GM20000 (cell line): ENCODE data around the gene SRPRB.

ENCODE experiments used
- DNase-seq: peaks from one replicate; pipeline ENCODE4 v3.0.0; 2012; ENCODE audit warnings: low spot score
- TF ChIP-seq, protein P1 (sequence below): IDR thresholded peaks from 2 replicates; pipeline ENCODE4 v1.5.1; 2012; ENCODE audit warnings: mild to moderate bottlenecking, control low read depth; ENCODE audit errors: extremely low read depth, missing control alignments

SRPRB gene, protein sequence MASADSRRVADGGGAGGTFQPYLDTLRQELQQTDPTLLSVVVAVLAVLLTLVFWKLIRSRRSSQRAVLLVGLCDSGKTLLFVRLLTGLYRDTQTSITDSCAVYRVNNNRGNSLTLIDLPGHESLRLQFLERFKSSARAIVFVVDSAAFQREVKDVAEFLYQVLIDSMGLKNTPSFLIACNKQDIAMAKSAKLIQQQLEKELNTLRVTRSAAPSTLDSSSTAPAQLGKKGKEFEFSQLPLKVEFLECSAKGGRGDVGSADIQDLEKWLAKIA

DNA sequence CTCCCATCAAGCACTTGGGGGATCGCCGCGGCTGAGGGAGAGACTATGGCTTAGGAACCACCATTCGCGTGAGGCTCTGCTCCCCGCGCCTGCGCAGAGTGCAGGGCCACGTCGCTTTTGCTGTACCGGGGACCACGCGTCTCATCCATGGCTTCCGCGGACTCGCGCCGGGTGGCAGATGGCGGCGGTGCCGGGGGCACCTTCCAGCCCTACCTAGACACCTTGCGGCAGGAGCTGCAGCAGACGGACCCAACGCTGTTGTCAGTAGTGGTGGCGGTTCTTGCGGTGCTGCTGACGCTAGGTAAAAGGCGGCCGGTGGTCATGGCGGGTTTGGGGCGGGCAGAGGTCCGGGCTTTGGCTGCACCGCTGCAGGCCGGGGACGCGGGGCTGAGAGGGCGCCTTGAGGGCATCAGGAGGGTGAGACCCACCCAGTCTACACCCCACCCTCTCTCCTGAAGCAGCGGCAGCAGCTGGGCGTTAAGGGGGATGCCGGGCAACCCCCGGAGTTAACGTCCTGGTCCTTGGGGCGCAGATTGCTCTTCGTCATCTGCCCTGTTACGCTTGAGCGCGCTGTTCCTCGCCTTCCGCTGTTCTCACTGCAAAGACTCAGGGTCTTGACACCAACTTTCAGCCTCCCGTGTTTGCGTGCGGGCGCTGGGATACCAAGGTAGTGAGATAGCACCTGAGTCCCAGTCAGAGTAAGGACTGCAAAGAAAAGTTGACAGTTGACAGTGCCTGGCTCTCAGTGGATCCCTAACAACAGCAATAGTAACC, at the start of gene SRPRB:
Gene SRPRB, plus strand, starts transcription at position 114 of the 774 bp plus-strand sequence. Its CDS starts 34 bp downstream, at position 148.
- TF ChIP-seq, protein P1, sequence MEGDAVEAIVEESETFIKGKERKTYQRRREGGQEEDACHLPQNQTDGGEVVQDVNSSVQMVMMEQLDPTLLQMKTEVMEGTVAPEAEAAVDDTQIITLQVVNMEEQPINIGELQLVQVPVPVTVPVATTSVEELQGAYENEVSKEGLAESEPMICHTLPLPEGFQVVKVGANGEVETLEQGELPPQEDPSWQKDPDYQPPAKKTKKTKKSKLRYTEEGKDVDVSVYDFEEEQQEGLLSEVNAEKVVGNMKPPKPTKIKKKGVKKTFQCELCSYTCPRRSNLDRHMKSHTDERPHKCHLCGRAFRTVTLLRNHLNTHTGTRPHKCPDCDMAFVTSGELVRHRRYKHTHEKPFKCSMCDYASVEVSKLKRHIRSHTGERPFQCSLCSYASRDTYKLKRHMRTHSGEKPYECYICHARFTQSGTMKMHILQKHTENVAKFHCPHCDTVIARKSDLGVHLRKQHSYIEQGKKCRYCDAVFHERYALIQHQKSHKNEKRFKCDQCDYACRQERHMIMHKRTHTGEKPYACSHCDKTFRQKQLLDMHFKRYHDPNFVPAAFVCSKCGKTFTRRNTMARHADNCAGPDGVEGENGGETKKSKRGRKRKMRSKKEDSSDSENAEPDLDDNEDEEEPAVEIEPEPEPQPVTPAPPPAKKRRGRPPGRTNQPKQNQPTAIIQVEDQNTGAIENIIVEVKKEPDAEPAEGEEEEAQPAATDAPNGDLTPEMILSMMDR = no peak
- DNase-seq = peak; percentile 96

DNA sequence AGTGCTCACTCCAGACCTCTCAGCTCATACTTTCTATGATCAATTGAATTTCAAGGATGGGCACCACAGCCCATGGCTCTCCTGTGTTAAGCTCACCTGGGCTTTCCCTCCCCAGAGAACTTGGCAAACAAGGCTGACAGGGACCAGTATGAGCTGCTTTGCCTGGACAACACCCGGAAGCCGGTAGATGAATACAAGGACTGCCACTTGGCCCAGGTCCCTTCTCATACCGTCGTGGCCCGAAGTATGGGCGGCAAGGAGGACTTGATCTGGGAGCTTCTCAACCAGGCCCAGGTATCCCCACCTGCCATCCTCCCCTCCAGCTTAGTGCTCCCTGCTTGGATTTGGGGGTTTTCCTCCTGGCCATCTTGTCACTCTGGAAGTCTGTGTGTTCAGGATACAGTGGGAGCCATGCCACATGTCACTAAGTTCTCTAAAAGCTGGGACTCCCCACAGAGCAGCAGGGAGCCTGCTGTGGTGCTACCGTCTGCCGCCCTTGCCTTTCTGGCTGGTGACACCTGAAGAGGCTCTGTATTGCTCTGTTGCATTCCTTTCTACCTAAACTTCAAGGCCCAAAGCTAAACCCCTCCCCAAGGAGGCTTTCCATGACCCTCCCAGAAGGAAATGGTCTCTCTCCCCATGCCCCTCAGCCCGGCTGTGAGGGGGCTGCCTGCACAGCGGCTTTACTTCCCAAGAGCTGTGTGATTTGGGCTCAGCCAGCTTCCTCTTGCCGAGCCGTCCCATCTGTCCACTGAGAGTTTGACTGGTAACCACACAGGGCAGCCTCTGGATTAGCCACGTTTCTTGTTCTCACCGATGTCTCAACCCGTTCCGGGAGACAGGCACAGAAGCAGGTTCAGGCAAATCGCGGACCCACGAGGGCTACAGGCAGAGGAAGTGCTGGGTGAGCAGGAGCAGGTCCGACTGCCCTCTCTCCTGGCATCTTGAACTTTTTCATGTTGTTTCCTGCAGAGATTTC, 48.6 kb upstream of the SRPRB start:
- no peak for DNase-seq
- TF ChIP-seq, protein P1 = no peak

DNA sequence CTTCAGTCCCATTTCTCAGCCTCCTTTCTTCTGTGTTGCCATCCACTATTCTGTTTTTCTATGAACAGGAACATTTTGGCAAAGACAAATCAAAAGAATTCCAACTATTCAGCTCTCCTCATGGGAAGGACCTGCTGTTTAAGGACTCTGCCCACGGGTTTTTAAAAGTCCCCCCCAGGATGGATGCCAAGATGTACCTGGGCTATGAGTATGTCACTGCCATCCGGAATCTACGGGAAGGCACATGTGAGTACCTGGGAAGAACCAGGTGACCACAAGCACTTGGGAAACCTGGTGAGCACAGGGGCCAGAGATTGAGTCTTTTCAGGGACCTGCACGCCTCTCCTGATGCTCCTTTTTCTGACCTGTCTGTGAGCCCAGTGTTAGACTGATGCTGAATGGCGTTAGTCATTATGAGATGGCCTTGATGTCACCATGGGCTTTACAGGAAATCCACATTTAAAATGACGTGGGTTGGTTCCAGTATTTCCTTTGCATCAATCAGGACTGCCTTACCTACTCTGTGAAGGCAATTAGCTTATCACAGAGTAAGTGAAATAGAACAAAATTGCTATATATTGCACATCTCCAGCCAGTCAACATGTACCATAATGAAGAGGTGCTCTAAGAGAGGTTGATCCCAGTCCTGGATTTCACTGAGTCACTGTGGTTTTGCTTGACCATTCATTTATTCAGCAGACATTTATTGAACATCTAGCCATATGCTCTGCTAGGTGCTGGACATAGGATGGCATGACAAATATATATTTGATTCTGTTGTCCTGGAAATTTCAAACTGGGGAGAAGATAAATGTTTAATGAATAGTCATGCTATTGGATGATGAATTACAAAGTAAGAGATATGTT, 47.7 kb upstream of the SRPRB start:
- no peak for DNase-seq
- TF ChIP-seq, protein P1 = no peak

DNA sequence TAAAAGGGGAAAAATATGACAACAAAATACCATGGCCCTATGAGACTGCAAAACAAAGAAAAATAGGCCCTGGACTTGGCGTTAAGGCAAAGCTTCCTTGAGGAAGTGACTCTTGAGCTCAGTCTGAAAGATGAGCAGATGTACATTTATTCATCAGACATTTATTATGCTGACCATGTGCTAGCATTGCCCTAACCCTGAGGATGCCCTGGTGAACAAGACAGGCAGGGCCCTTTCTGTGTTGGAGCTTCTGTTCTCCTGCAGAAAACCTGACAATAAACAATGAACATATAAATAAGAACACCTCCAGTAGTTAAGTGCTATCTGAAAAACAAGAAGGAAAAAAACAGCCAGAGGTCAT, 47.1 kb upstream of the SRPRB start:
- TF ChIP-seq, protein P1 = no peak
- DNase-seq = no peak

DNA sequence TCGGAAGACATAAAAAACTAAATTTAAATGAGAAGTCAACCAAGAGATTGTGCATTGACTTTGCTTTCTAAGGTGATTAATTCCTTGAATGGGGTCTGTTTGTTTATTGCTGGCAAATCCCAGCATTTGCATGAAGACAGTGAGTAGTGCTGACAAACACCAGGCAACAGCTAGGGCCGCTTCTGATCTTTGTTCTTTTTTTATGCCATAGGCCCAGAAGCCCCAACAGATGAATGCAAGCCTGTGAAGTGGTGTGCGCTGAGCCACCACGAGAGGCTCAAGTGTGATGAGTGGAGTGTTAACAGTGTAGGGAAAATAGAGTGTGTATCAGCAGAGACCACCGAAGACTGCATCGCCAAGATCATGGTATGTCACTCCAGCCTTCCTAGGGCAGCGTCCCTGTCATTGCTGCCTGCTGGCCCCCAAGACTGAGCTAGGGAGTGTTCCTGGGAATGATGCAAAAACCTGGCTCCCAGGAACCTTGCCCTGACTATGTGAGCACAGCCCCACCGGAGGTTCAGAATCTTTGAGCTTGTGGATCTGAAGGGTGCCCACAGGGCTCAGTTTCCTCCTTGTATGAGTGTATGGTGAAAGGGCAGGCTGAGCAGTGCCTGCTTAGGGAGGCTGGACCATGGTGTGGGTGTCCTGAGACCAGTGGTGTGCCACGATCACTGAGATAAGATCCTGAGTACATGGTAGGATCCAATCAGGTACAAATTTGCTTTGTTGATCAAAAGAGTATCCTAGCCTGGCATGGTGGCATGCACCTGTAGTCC, 46.5 kb upstream of the SRPRB start:
- no peak for DNase-seq
- TF ChIP-seq, protein P1 = no peak

DNA sequence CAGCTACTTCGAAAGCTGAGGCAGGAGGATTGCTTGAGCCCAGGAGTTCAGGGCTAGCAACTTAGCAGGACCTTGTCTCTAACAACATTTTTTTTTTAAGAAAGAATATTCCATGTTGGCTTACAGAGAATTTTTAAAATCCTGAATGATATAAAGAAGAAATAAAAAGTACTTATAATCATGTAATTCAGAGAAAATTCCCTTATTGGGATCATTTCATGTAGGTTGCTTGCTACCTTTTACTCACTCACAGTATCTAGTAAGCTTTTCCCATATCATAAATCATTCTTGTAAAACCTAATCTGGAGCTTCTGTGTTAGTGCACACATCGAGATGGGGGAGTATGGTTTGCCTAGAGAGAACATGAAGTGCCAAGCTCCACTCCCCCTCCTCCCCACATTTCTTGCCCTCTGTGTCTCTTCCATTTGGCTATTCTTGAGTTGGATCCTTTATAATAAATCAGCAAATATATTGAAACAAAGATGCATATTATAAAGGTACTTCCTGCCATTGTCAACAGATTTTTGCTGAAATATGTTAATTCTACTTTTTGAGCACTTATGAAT, 45.8 kb upstream of the SRPRB start:
- DNase-seq = no peak
- TF ChIP-seq, protein P1 = no peak
